ENCODE measurements around the gene RYR2. TPM values are rescaled to one million over a fixed set of nuclear protein-coding genes. Genes with fewer than 3 reads are reported as not detected.

Gene RYR2
- total RNA-seq, 3 donors from 2014 or later: 0.16 to 0.59 (median 0.33) TPM

DNA sequence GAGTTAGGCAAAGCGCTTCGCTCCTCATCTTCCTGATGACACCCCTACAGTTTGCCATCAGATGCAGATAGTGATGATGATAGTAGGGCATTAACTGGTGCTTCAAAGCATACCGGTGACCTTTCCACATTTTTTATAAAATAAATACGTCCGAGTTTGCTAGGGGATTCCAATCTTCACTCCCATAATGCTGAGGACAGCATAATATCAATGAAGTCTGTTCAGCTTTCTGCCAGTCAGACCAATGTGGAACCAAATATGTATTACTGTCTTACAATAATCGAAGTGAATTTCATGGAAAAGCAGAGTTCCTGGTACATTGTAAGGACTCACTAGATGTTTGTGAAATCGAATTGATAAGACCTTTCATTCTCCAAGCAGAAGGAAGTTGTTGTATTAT is 258.7 kb downstream of the RYR2 start:
- Histone ChIP-seq H3K27me3 (no peaks in the 10 kb centered on the region), H3K4me3 (no peak overlapping the region)
- intact Hi-C loops (cut with DNase I; ENCODE audit: low total_unique reads): no loop called here

DNA sequence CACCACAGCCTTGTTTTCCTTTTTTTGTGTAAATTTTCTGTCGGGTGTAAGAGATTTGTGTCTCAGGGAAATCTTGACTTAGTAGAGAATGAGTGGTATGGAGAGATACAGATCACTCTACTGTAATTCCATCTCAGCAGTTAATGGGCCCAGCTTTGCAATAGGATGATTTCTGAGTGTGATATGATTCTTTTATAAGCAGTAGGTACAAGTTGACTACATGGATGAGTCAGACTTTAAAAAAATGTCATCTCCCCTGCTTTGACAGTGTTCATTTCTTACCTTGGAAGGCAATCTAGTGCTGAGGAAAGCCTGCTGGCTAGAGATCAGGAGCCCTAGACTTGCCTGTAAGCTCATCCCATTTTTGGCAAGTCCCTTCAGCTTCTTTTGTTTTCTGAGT is 261.9 kb downstream of the RYR2 start:
- Histone ChIP-seq H3K9me3 (no peaks in the 10 kb centered on the region), H3K36me3 (no peaks in the 10 kb centered on the region), H3K4me1 (no peaks in the 10 kb centered on the region), H3K27me3 (no peaks in the 10 kb centered on the region), H3K27ac (no peak overlapping the region), H3K4me3 (no peak overlapping the region)
- no peak for TF ChIP-seq POLR2A (IDR thresholded peaks at IDR 0.05)
- TF ChIP-seq, protein P1, sequence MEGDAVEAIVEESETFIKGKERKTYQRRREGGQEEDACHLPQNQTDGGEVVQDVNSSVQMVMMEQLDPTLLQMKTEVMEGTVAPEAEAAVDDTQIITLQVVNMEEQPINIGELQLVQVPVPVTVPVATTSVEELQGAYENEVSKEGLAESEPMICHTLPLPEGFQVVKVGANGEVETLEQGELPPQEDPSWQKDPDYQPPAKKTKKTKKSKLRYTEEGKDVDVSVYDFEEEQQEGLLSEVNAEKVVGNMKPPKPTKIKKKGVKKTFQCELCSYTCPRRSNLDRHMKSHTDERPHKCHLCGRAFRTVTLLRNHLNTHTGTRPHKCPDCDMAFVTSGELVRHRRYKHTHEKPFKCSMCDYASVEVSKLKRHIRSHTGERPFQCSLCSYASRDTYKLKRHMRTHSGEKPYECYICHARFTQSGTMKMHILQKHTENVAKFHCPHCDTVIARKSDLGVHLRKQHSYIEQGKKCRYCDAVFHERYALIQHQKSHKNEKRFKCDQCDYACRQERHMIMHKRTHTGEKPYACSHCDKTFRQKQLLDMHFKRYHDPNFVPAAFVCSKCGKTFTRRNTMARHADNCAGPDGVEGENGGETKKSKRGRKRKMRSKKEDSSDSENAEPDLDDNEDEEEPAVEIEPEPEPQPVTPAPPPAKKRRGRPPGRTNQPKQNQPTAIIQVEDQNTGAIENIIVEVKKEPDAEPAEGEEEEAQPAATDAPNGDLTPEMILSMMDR (IDR thresholded peaks at IDR 0.05): no peak
- no peak for TF ChIP-seq POLR2AphosphoS5 (IDR thresholded peaks at IDR 0.05)
- no peak for DNase-seq (ENCODE audit: low spot score in 2 of 2)
- intact Hi-C loops (cut with DNase I; ENCODE audit: low total_unique reads): no loop called here

More for the DNA sequence above, 258.7 kb downstream of the RYR2 start:
- Histone ChIP-seq H3K36me3 (no peaks in the 10 kb centered on the region), H3K9me3 (no peaks in the 10 kb centered on the region), H3K4me1 (no peaks in the 10 kb centered on the region), H3K27ac (no peak overlapping the region)
- no peak for TF ChIP-seq POLR2A (IDR thresholded peaks at IDR 0.05)
- no peak for TF ChIP-seq POLR2AphosphoS5 (IDR thresholded peaks at IDR 0.05)
- TF ChIP-seq, protein P1 (IDR thresholded peaks at IDR 0.05): no peak
- no peak for DNase-seq (ENCODE audit: low spot score in 2 of 2)

GRCh38 chr1:237306726-237307125 is 264.7 kb downstream of the RYR2 start:
- Histone ChIP-seq H3K9me3 (no peaks in the 10 kb centered on the region), H3K4me1 (no peaks in the 10 kb centered on the region), H3K36me3 (no peaks in the 10 kb centered on the region), H3K27ac (no peak overlapping the region), H3K4me3 (no peak overlapping the region), H3K27me3 (no peaks in the 10 kb centered on the region)
- no peak for TF ChIP-seq POLR2A (IDR thresholded peaks at IDR 0.05)
- TF ChIP-seq, protein P1 (IDR thresholded peaks at IDR 0.05): no peak
- TF ChIP-seq POLR2AphosphoS5 (IDR thresholded peaks at IDR 0.05): no peak
- DNase-seq (ENCODE audit: low spot score in 2 of 2): no peak
- intact Hi-C loops (cut with DNase I; ENCODE audit: low total_unique reads): no loop called here

DNA sequence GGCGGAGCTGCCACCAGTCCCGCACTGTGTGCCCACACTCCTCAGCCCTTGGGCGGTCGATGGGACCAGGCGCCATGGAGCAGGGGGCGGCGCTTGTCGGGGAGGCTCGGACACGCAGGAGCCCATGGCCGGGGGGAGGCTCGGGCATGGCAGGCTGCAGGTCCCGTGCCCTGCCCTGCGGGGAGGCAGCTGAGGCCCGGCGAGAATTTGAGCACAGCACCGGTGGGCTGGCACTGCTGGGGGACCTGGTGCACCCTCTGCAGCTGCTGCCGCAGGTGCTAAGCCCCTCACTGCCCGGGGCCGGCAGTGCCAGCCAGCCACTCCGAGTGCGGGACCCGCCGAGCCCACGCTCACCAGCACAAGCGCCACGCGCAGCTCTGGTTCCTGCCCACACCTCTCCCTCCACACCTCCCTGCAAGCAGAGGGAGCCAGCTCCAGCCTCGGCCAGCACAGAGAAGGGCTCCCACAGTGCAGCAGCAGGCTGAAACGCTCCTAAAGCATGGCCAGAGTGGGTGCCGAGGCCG is 267.7 kb downstream of the RYR2 start:
- H3K27ac ChIP-seq: no peak overlapping the region
- no peak overlapping the region for H3K4me3 ChIP-seq
- TF ChIP-seq POLR2A (IDR thresholded peaks at IDR 0.05) (no peak), POLR2AphosphoS5 (IDR thresholded peaks at IDR 0.05) (no peak)
- TF ChIP-seq, protein P1 (IDR thresholded peaks at IDR 0.05): no peak
- no peaks in the 10 kb centered on the region for H3K36me3 ChIP-seq
- no peak for DNase-seq (ENCODE audit: low spot score in 2 of 2)
- no peaks in the 10 kb centered on the region for H3K9me3 ChIP-seq
- no peaks in the 10 kb centered on the region for H3K4me1 ChIP-seq
- intact Hi-C loops (cut with DNase I; ENCODE audit: low total_unique reads): no loop called here
- H3K27me3 ChIP-seq: no peaks in the 10 kb centered on the region

DNA sequence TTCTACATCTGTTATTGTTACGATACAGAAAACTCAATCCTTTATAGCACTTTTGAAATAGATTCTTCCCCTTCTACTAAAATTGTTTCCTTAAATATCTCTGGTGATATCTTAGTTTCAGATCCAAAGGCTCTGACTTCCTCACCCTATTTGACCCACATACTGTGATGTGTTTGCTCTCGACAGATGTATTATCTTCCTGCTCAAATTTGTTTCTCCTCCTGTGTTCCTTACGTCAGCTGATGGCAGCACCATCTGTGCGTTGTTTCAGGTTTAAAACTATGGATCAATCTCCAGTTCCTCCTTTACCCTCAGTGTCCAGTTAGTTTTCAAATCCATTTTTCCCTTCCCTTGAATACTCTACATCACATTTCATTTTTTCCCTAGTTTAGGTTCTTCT is 274.4 kb downstream of the RYR2 start:
- Histone ChIP-seq H3K4me1 (no peaks in the 10 kb centered on the region), H3K27ac (no peak overlapping the region), H3K9me3 (no peaks in the 10 kb centered on the region), H3K27me3 (no peaks in the 10 kb centered on the region), H3K36me3 (no peaks in the 10 kb centered on the region), H3K4me3 (no peak overlapping the region)
- intact Hi-C loops (cut with DNase I; ENCODE audit: low total_unique reads): no loop called here
- DNase-seq (ENCODE audit: low spot score in 2 of 2): no peak
- TF ChIP-seq, protein P1 (IDR thresholded peaks at IDR 0.05): no peak
- TF ChIP-seq POLR2A (IDR thresholded peaks at IDR 0.05): no peak
- TF ChIP-seq POLR2AphosphoS5 (IDR thresholded peaks at IDR 0.05): no peak

Measured in breast epithelium (tissue), 4 donors.